Caco-2 (cell line): Measurements from ENCODE around the gene MOCS1. TPM values are rescaled to one million over a fixed set of nuclear protein-coding genes. Genes with fewer than 3 reads are reported as not detected.

ENCODE experiments used
- BruUV-seq: library from RNA; stranded (reverse); fragments of 400-500 nt; replicated peaks from 2 replicates; lab custom pipeline; 2021; lab: Mats Ljungman, UMichigan
- CTCF ChIA-PET: fragments of 300-600 bp; sonication (Branson Sonifier 250); formaldehyde crosslinking; loops from one replicate; lab custom pipeline; 2022; ENCODE audit warnings: antibody characterized with exemption; lab: Charles Lee
- POLR2A ChIA-PET: fragments of 300-600 bp; sonication (Branson Sonifier 250); formaldehyde crosslinking; loops from one replicate; lab custom pipeline; 2022; ENCODE audit warnings: antibody characterized with exemption; lab: Charles Lee
- DNase-seq, 2 experiments: peaks; one replicate each; pipeline versions ENCODE4 v3.0.0 to v3.0.0-alpha.2; 2020 to 2022
- H3K27me3 ChIP-seq: replicated peaks from 2 replicates; pipeline ENCODE4 v1.6.0; 2011; ENCODE audit warnings: low read length; ENCODE audit not compliant: control insufficient read depth, insufficient read depth
- H3K36me3 ChIP-seq: 2 replicates; pipeline ENCODE4 v1.5.1; 2011; ENCODE audit warnings: low read length; ENCODE audit not compliant: control insufficient read depth, insufficient read depth
- H3K4me1 ChIP-seq: fragments of 250-450 bp; sonication (Bioruptor Pico); 2 replicates; pipeline ENCODE4 v1.5.1; 2020; ENCODE audit warnings: mild to moderate bottlenecking
- H3K4me3 ChIP-seq: 2 replicates; pipeline ENCODE4 v1.5.1; 2011; ENCODE audit warnings: low read depth, mild to moderate bottlenecking, control low read depth, low read length
- H3K9me3 ChIP-seq: fragments of 250-450 bp; sonication (Bioruptor Pico); 2 replicates; pipeline ENCODE4 v1.5.1; 2020; ENCODE audit warnings: mild to moderate bottlenecking, moderate library complexity
- H3K27ac Mint-ChIP-seq: one replicate; pipeline ENCODE4 v1.8.0; 2022; ENCODE audit warnings: mixed read lengths; ENCODE audit not compliant: unreplicated experiment
- H3K27me3 Mint-ChIP-seq: one replicate; pipeline ENCODE4 v1.8.0; 2022; ENCODE audit warnings: mixed read lengths; ENCODE audit not compliant: insufficient read depth, unreplicated experiment
- H3K36me3 Mint-ChIP-seq: one replicate; pipeline ENCODE4 v1.8.0; 2022; ENCODE audit warnings: mild to moderate bottlenecking, mixed read lengths; ENCODE audit not compliant: insufficient read depth, unreplicated experiment
- H3K4me1 Mint-ChIP-seq: one replicate; pipeline ENCODE4 v1.8.0; 2022; ENCODE audit warnings: low read depth, mixed read lengths; ENCODE audit not compliant: unreplicated experiment
- H3K4me3 Mint-ChIP-seq: one replicate; pipeline ENCODE4 v1.8.0; 2022; ENCODE audit warnings: mild to moderate bottlenecking, moderate library complexity, mixed read lengths; ENCODE audit not compliant: unreplicated experiment
- H3K9me3 Mint-ChIP-seq: one replicate; pipeline ENCODE4 v1.8.0; 2022; ENCODE audit warnings: mixed read lengths; ENCODE audit not compliant: unreplicated experiment
- intact Hi-C: fragments of 100-400 bp; cut with micrococcal nuclease; formaldehyde crosslinking; loops from one replicate; pipeline ENCODE4 v1.10.0; 2022; ENCODE audit not compliant: unreplicated experiment
- total RNA-seq: library from RNA; stranded (reverse); gene quantifications from 2 replicates; pipeline ENCODE4 v1.2.3, GENCODE V29; 2022
- TF ChIP-seq, protein P1 (sequence below), 2 experiments: fragments of 200-600 bp in 1 of 2; IDR thresholded peaks; 1 replicate in 1 of 2; 2 replicates in 1 of 2; pipeline versions ENCODE4 v1.5.1 to v1.8.0; 2011 to 2022; ENCODE audit warnings: antibody characterized with exemption in 1 of 2, control low read depth in 1 of 2, inconsistent platforms in 1 of 2, low read depth in 1 of 2, low read length in 1 of 2, mild to moderate bottlenecking in 1 of 2, moderate library complexity in 1 of 2; ENCODE audit not compliant: insufficient read depth in 1 of 2, severe bottlenecking in 1 of 2, unreplicated experiment in 1 of 2

Gene MOCS1
- total RNA-seq, 1 experiment from 2014 or later: 44.7 TPM

DNA sequence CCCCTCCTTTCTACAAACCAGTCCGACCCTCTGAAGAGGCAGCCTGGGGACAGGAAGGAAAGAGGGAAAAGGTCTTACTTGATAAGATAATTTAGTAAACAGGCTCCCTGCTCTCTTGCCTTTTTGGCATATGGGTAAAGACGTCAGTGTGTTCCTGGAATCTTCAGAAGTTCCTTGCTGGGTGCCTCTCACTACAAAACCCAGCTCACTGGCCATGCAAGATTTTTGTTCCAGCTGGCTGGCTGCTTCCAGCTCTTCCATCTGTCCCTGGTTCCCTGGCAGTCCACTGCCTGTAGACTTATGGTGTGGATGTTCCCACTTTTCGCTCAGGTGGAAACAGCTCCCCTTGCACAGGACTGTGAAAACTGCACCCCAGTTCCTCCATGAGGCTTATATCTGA, 57.4 kb downstream of the MOCS1 start:
- Histone ChIP-seq H3K27me3 (no peaks in the 10 kb centered on the region), H3K4me1 (peaks cover 6% of the 10 kb centered on the region), H3K36me3 (no peaks in the 10 kb centered on the region), H3K9me3 (no peaks in the 10 kb centered on the region), H3K4me3 (no peak overlapping the region)
- H3K27me3 Mint-ChIP-seq: no peaks in the 10 kb centered on the region
- no peaks in the 10 kb centered on the region for H3K4me1 Mint-ChIP-seq
- peaks cover under 1% of the 10 kb centered on the region for H3K9me3 Mint-ChIP-seq
- H3K4me3 Mint-ChIP-seq: no peak overlapping the region
- ChIA-PET CTCF (no interaction called here), POLR2A (no interaction called here)
- H3K27ac Mint-ChIP-seq: no peak overlapping the region
- DNase-seq: no peak
- intact Hi-C loops: no loop called here
- TF ChIP-seq, protein P1, sequence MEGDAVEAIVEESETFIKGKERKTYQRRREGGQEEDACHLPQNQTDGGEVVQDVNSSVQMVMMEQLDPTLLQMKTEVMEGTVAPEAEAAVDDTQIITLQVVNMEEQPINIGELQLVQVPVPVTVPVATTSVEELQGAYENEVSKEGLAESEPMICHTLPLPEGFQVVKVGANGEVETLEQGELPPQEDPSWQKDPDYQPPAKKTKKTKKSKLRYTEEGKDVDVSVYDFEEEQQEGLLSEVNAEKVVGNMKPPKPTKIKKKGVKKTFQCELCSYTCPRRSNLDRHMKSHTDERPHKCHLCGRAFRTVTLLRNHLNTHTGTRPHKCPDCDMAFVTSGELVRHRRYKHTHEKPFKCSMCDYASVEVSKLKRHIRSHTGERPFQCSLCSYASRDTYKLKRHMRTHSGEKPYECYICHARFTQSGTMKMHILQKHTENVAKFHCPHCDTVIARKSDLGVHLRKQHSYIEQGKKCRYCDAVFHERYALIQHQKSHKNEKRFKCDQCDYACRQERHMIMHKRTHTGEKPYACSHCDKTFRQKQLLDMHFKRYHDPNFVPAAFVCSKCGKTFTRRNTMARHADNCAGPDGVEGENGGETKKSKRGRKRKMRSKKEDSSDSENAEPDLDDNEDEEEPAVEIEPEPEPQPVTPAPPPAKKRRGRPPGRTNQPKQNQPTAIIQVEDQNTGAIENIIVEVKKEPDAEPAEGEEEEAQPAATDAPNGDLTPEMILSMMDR (IDR thresholded peaks at IDR 0.05; ENCODE audit: insufficient read depth in 1 of 2, low read depth in 1 of 2, low read length in 1 of 2, severe bottlenecking in 1 of 2, unreplicated experiment in 1 of 2): no peak
- H3K36me3 Mint-ChIP-seq: no peaks in the 10 kb centered on the region
- no TSS peak for BruUV-seq

DNA sequence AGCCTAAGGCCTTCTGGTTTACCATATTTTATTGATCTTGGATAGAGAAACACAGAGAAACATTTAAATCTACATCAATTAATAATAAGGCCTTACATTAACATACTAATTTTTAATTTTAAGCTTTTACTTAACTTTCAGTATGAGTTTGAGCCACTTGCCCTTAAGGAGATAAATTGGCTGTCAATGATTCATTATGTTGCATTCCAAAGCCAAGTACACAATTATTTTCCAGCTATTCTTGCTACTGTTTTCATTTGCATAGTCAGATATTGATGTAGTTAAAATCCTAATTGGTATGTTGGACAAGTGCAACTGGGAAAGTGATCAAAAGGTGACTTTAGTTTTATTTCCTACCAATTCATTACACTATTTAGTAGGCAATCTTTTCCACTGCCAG, 58.2 kb downstream of the MOCS1 start:
- H3K4me1 Mint-ChIP-seq: no peaks in the 10 kb centered on the region
- Histone ChIP-seq H3K27me3 (no peaks in the 10 kb centered on the region), H3K36me3 (no peaks in the 10 kb centered on the region), H3K4me1 (peaks cover 6% of the 10 kb centered on the region), H3K4me3 (no peak overlapping the region), H3K9me3 (no peaks in the 10 kb centered on the region)
- no peaks in the 10 kb centered on the region for H3K27me3 Mint-ChIP-seq
- ChIA-PET CTCF (no interaction called here), POLR2A (no interaction called here)
- intact Hi-C loops: no loop called here
- H3K9me3 Mint-ChIP-seq: peaks cover 7% of the 10 kb centered on the region
- H3K4me3 Mint-ChIP-seq: no peak overlapping the region
- BruUV-seq: no TSS peak
- H3K27ac Mint-ChIP-seq: no peak overlapping the region
- no peak for DNase-seq
- TF ChIP-seq, protein P1 (IDR thresholded peaks at IDR 0.05; ENCODE audit: insufficient read depth in 1 of 2, low read depth in 1 of 2, low read length in 1 of 2, severe bottlenecking in 1 of 2, unreplicated experiment in 1 of 2): no peak
- H3K36me3 Mint-ChIP-seq: no peaks in the 10 kb centered on the region

- Mint-ChIP-seq H3K4me1 (no peaks in the 10 kb centered on the region), H3K27me3 (no peaks in the 10 kb centered on the region)
- intact Hi-C loops: no loop called here
Observed at GRCh38 chr6:39873439-39873838, 60.8 kb downstream of the MOCS1 start.

More at GRCh38 chr6:39873439-39873838, 60.8 kb downstream of the MOCS1 start:
- no TSS peak for BruUV-seq
- Histone ChIP-seq H3K36me3 (no peaks in the 10 kb centered on the region), H3K4me1 (peaks cover 6% of the 10 kb centered on the region), H3K27me3 (no peaks in the 10 kb centered on the region), H3K4me3 (no peak overlapping the region), H3K9me3 (no peaks in the 10 kb centered on the region)
- Mint-ChIP-seq H3K4me3 (no peak overlapping the region), H3K9me3 (peaks cover 8% of the 10 kb centered on the region), H3K27ac (no peak overlapping the region), H3K36me3 (no peaks in the 10 kb centered on the region)
- ChIA-PET CTCF (no interaction called here), POLR2A (no interaction called here)
- no peak for DNase-seq
- TF ChIP-seq, protein P1 (IDR thresholded peaks at IDR 0.05; ENCODE audit: insufficient read depth in 1 of 2, low read depth in 1 of 2, low read length in 1 of 2, severe bottlenecking in 1 of 2, unreplicated experiment in 1 of 2): no peak
